GM10266 (cell line): ENCODE results near the gene RIPOR3.
"Not testable (repeated sequence)": the region's sequence is repeated elsewhere in the genome, so short reads cannot be mapped to it uniquely, and the experiment has no call there.

Source experiments
- DNase-seq: peaks from one replicate; pipeline ENCODE4 v3.0.0; 2012; ENCODE audit errors: extremely low spot score
- CTCF ChIP-seq: IDR thresholded peaks from 2 replicates; pipeline ENCODE4 v1.5.1; 2012; ENCODE audit warnings: mild to moderate bottlenecking, low read depth; ENCODE audit not compliant: control insufficient read depth, insufficient read depth; ENCODE audit errors: missing control alignments

The RIPOR3 gene

GRCh38 chr20:50547964-50548363, 143.4 kb downstream of the RIPOR3 start:
- no peak for DNase-seq
- TF ChIP-seq CTCF: no peak

- no peak for DNase-seq
- TF ChIP-seq CTCF: no peak
Observed at GRCh38 chr20:50546729-50547314, 144.5 kb downstream of the RIPOR3 start.

GRCh38 chr20:50545126-50545525, 146.2 kb downstream of the RIPOR3 start:
- TF ChIP-seq CTCF: no peak
- no peak for DNase-seq

- DNase-seq: no peak
- TF ChIP-seq CTCF: no peak
Observed at GRCh38 chr20:50543326-50543725, 148.0 kb downstream of the RIPOR3 start.

- TF ChIP-seq CTCF: no peak
- DNase-seq: no peak
Observed at GRCh38 chr20:50541606-50542041, 149.7 kb downstream of the RIPOR3 start.

- no peak for DNase-seq
- TF ChIP-seq CTCF: no peak
Observed at GRCh38 chr20:50540620-50541605, 150.4 kb downstream of the RIPOR3 start.

- DNase-seq: not testable (repeated sequence)
Observed at GRCh38 chr20:50539798-50540197, 151.5 kb downstream of the RIPOR3 start.
